HCT116 (cell line): ENCODE data around the gene PSENEN. TPM values are rescaled to one million over a fixed set of nuclear protein-coding genes. Genes with fewer than 3 reads are reported as not detected.

Experiments used
- ATAC-seq: fragments of 200-7000 bp; cut with Tn5 transposase; 2 replicates; pipeline ENCODE4 v1.9.1; 2020; ENCODE audit warnings: mild to moderate bottlenecking, moderate library complexity
- BruUV-seq: library from RNA; stranded (reverse); fragments of 400-500 nt; replicated peaks from 2 replicates; lab custom pipeline; 2021; lab: Mats Ljungman, UMichigan
- CTCF ChIA-PET: fragments of 300-600 bp; sonication (Branson Sonifier 250); formaldehyde crosslinking; loops from one replicate; lab custom pipeline; 2021; ENCODE audit warnings: antibody characterized with exemption; lab: Charles Lee
- POLR2A ChIA-PET: fragments of 300-600, 350-600 bp; sonication (Branson Sonifier 250); formaldehyde crosslinking; loops from one replicate; lab custom pipeline; 2021; ENCODE audit warnings: antibody characterized with exemption; lab: Charles Lee
- RAD21 ChIA-PET, 2 experiments: fragments of 300-600 bp; sonication (Branson Sonifier 250); formaldehyde crosslinking; loops; one replicate each; lab custom pipeline; 2023; ENCODE audit warnings: low total read pairs in 2 of 2; ENCODE audit not compliant: uncharacterized antibody in 2 of 2, unreplicated experiment in 2 of 2, low non-redundant PET in 1 of 2; lab: Charles Lee
- DNase-seq: peaks from one replicate; pipeline ENCODE4 v3.0.0-alpha.2; 2010; ENCODE audit warnings: low read depth, low spot score
- H2AFZ ChIP-seq: fragments of 200-600 bp; shearing (Covaris generic), sonication (generic); 2 replicates; pipeline ENCODE4 v1.6.1; 2017; ENCODE audit warnings: low read depth, mixed run types, mixed read lengths, antibody characterized with exemption, low read length; ENCODE audit not compliant: poor library complexity, severe bottlenecking
- H3K27ac ChIP-seq: 2 replicates; pipeline ENCODE4 v1.5.1; 2012; ENCODE audit warnings: low read depth, low read length
- H3K27me3 ChIP-seq: fragments of 200-600 bp; sonication (generic); 2 replicates; pipeline ENCODE4 v1.6.1; 2016; ENCODE audit warnings: mixed run types, low read length, mixed read lengths; ENCODE audit not compliant: insufficient read depth
- H3K36me3 ChIP-seq, 2 experiments: fragments of 200-500 bp in 1 of 2; fragments of 200-600 bp in 1 of 2; sonication (Bioruptor generic) in 1 of 2; sonication (generic) in 1 of 2; 2 replicates each; pipeline versions ENCODE4 v1.5.1 to v1.6.1; 2014 to 2016; ENCODE audit warnings: low read length in 2 of 2, inconsistent platforms in 1 of 2, mixed read lengths in 1 of 2, mixed run types in 1 of 2; ENCODE audit not compliant: insufficient read depth in 2 of 2, control insufficient read depth in 1 of 2
- H3K4me1 ChIP-seq, 2 experiments: fragments of 200-600 bp in 1 of 2; sonication (generic) in 1 of 2; 2 replicates each; pipeline versions ENCODE4 v1.5.1 to v1.6.1; 2012 to 2017; ENCODE audit warnings: low read length in 2 of 2, inconsistent platforms in 1 of 2, mild to moderate bottlenecking in 1 of 2, mixed read lengths in 1 of 2, mixed run types in 1 of 2, moderate library complexity in 1 of 2; ENCODE audit not compliant: insufficient read depth in 2 of 2, control insufficient read depth in 1 of 2
- H3K4me2 ChIP-seq: fragments of 200-600 bp; sonication (generic); 2 replicates; pipeline ENCODE4 v1.6.1; 2017; ENCODE audit warnings: mixed run types, low read length, mixed read lengths
- H3K4me3 ChIP-seq, 2 experiments: fragments of 200-600 bp in 1 of 2; sonication (generic) in 1 of 2; replicated peaks in 1 of 2; 2 replicates each; pipeline ENCODE4 v1.5.1; 2011 to 2016; ENCODE audit warnings: low read length in 2 of 2, control low read depth in 1 of 2, low read depth in 1 of 2, mild to moderate bottlenecking in 1 of 2, mixed read lengths in 1 of 2, mixed run types in 1 of 2
- H3K79me2 ChIP-seq: fragments of 200-600 bp; sonication (generic); 2 replicates; pipeline ENCODE4 v1.6.1; 2017; ENCODE audit warnings: mild to moderate bottlenecking, mixed run types, low read length, moderate library complexity, mixed read lengths; ENCODE audit not compliant: insufficient read depth
- H3K9ac ChIP-seq: fragments of 200-600 bp; sonication (generic); 2 replicates; pipeline ENCODE4 v1.6.1; 2016; ENCODE audit warnings: low read length, mixed read lengths
- H3K9me2 ChIP-seq: fragments of 200-600 bp; sonication (generic), shearing (Covaris generic); 2 replicates; pipeline ENCODE4 v1.6.1; 2017; ENCODE audit warnings: mixed run types, mild to moderate bottlenecking, moderate library complexity; ENCODE audit not compliant: insufficient read depth
- H3K9me3 ChIP-seq, 2 experiments: fragments of 200-500 bp in 1 of 2; fragments of 200-600 bp in 1 of 2; sonication (Bioruptor generic) in 1 of 2; sonication (generic) in 1 of 2; 2 replicates each; pipeline ENCODE4 v1.6.1; 2014 to 2017; ENCODE audit warnings: low read length in 2 of 2, mixed read lengths in 2 of 2, inconsistent platforms in 1 of 2, low read depth in 1 of 2, mild to moderate bottlenecking in 1 of 2, mixed run types in 1 of 2, moderate library complexity in 1 of 2; ENCODE audit not compliant: control insufficient read depth in 1 of 2, insufficient read depth in 1 of 2
- H4K20me1 ChIP-seq: fragments of 200-600 bp; sonication (generic), shearing (Covaris generic); 2 replicates; pipeline ENCODE4 v1.6.1; 2017; ENCODE audit warnings: mixed run types, mild to moderate bottlenecking, moderate library complexity; ENCODE audit not compliant: insufficient read depth
- ATF3 ChIP-seq: IDR thresholded peaks from 2 replicates; pipeline ENCODE4 v1.6.1; 2012
- CBX3 ChIP-seq: IDR thresholded peaks from 2 replicates; pipeline ENCODE4 v1.6.1; 2012; ENCODE audit warnings: low read depth
- CEBPB ChIP-seq: IDR thresholded peaks from 2 replicates; pipeline ENCODE4 v1.6.1; 2012; ENCODE audit warnings: low read depth
- CTCF ChIP-seq, 3 experiments: fragments of 200-600 bp in 1 of 3; sonication (generic) in 1 of 3; IDR thresholded peaks in 2 of 3; conservative IDR thresholded peaks in 1 of 3; 2 replicates each; pipeline ENCODE4 v1.5.1; 2012 to 2017; ENCODE audit warnings: low read depth in 2 of 3, low read length in 2 of 3, antibody characterized with exemption in 1 of 3, borderline replicate concordance in 1 of 3, control low read depth in 1 of 3, mild to moderate bottlenecking in 1 of 3, mixed read lengths in 1 of 3, mixed run types in 1 of 3, moderate library complexity in 1 of 3; ENCODE audit not compliant: insufficient read depth in 1 of 3
- MAX ChIP-seq: IDR thresholded peaks from 2 replicates; pipeline ENCODE4 v1.6.1; 2012
- SIN3A ChIP-seq: IDR thresholded peaks from 2 replicates; pipeline ENCODE4 v1.6.1; 2012; ENCODE audit warnings: low read depth
- SP1 ChIP-seq: IDR thresholded peaks from 2 replicates; pipeline ENCODE4 v1.6.1; 2012; ENCODE audit warnings: low read depth
- SRF ChIP-seq: IDR thresholded peaks from 2 replicates; pipeline ENCODE4 v1.6.1; 2012; ENCODE audit warnings: low read depth
- TCF7L2 ChIP-seq: IDR thresholded peaks from 2 replicates; pipeline ENCODE4 v1.7.0; 2011; ENCODE audit warnings: borderline replicate concordance, inconsistent platforms; ENCODE audit not compliant: insufficient read depth, insufficient read length; ENCODE audit errors: extremely low read depth
- ZBTB33 ChIP-seq: IDR thresholded peaks from 2 replicates; pipeline ENCODE4 v1.6.1; 2011; ENCODE audit warnings: mild to moderate bottlenecking, low read length, moderate library complexity; ENCODE audit not compliant: insufficient replicate concordance; ENCODE audit errors: extremely low read depth
- intact Hi-C: fragments of 100-400 bp; cut with micrococcal nuclease; formaldehyde crosslinking; loops from 2 replicates; pipeline ENCODE4 v1.10.0; 2022
- total RNA-seq: library from RNA; stranded (reverse); gene quantifications from one replicate; pipeline ENCODE4 v1.2.1, GENCODE V29; 2021; ENCODE audit not compliant: unreplicated experiment

PSENEN gene
- total RNA-seq, 1 experiment from 2014 or later = 55.3 TPM

- TF ChIP-seq ATF3 (no peak), CBX3 (no peak), CEBPB (no peak; the same call in 1 of the 2 replicates), TCF7L2 (no peak), MAX (no peak)
Observed at GRCh38 chr19:35748106-35749020, 2.9 kb downstream of the PSENEN start, which contains the start of gene LIN37 (continued).

- intact Hi-C loops = no loop called here
- no peaks in the 10 kb centered on the region for H3K9me2 ChIP-seq
- H3K9ac ChIP-seq = no peak overlapping the region
- no peaks in the 10 kb centered on the region; a peak in 2 of 4 replicates for H3K36me3 ChIP-seq
- peak overlapping the region; percentile 32; the same call in 1 of the 2 replicates for H3K4me2 ChIP-seq
- DNase-seq = no peak
- no peak overlapping the region for H3K4me3 ChIP-seq
- ChIA-PET RAD21 (interaction anchor here in 1 of 2 experiments (0.5 kb wide), 1 partner anchor 95 kb away, joined by 5 read pairs; no protein-coding TSS in a partner anchor), CTCF (no interaction called here)
- no peaks in the 10 kb centered on the region for H3K27me3 ChIP-seq
- H3K9me3 ChIP-seq = no peaks in the 10 kb centered on the region
- no TSS peak for BruUV-seq
- TF ChIP-seq TCF7L2 (no peak), ZBTB33 (no peak), SP1 (no peak), CBX3 (no peak), SIN3A (no peak), CTCF (IDR thresholded peaks at IDR 0.05 in 2 of 3, conservative IDR thresholded peaks at IDR 0.05 in 1 of 3; ENCODE audit: borderline replicate concordance in 1 of 3, insufficient read depth in 1 of 3, low read depth in 2 of 3, low read length in 2 of 3) (no peak), SRF (no peak), CEBPB (no peak)
- TF ChIP-seq, all 23 proteins: peak for 0
- H3K79me2 ChIP-seq = peaks cover 19% of the 10 kb centered on the region
- H3K4me1 ChIP-seq = peaks cover 15 to 19% of the 10 kb centered on the region in 2 experiments
- no peaks in the 10 kb centered on the region for H4K20me1 ChIP-seq
- no peak for ATAC-seq
- POLR2A ChIA-PET = no interaction called here
- H2AFZ ChIP-seq = no peak overlapping the region
- H3K27ac ChIP-seq = no peak overlapping the region
Observed at GRCh38 chr19:35750167-35750566, 4.7 kb downstream of the PSENEN start.
